Small intestine (tissue), 7 donors: ENCODE measurements around the gene ALDH1L2. TPM values are rescaled to one million over a fixed set of nuclear protein-coding genes. Genes with fewer than 3 reads are reported as not detected.

ENCODE experiments used
- DNase-seq, 2 donors: peaks; one replicate each; pipeline versions ENCODE4 v3.0.0 to v3.0.0-alpha.2; 2013
- FAIRE-seq: peaks from 2 replicates; lab custom pipeline; 2012; peaks lifted over from hg19 to GRCh38; lab: Jason Lieb, UNC
- H3K27ac ChIP-seq, 3 donors: one replicate each; pipeline ENCODE4 v1.5.1; 2013; ENCODE audit warnings: low read length in 2 of 3, mild to moderate bottlenecking in 2 of 3, control low read depth in 1 of 3, inconsistent platforms in 1 of 3, low read depth in 1 of 3, moderate library complexity in 1 of 3
- H3K27me3 ChIP-seq, 3 donors: one replicate each; pipeline ENCODE4 v1.6.1; 2013; ENCODE audit warnings: low read length in 3 of 3, inconsistent platforms in 1 of 3; ENCODE audit not compliant: control insufficient read depth in 3 of 3, insufficient read depth in 3 of 3
- H3K36me3 ChIP-seq, 3 donors: one replicate each; pipeline ENCODE4 v1.6.1; 2013; ENCODE audit warnings: low read length in 3 of 3, inconsistent platforms in 1 of 3, low read depth in 1 of 3, mild to moderate bottlenecking in 1 of 3, moderate library complexity in 1 of 3; ENCODE audit not compliant: control insufficient read depth in 3 of 3, insufficient read depth in 2 of 3
- H3K4me1 ChIP-seq, 3 donors: one replicate each; pipeline ENCODE4 v1.6.1; 2013; ENCODE audit warnings: low read length in 2 of 3, inconsistent platforms in 1 of 3, low read depth in 1 of 3, mild to moderate bottlenecking in 1 of 3, moderate library complexity in 1 of 3; ENCODE audit not compliant: control insufficient read depth in 3 of 3, insufficient read depth in 2 of 3
- H3K4me3 ChIP-seq, 3 donors: one replicate each; pipeline ENCODE4 v1.5.1; 2013; ENCODE audit warnings: low read length in 3 of 3, control low read depth in 1 of 3, inconsistent platforms in 1 of 3, low read depth in 1 of 3, mild to moderate bottlenecking in 1 of 3, moderate library complexity in 1 of 3
- H3K9me3 ChIP-seq, 2 donors: one replicate each; pipeline ENCODE4 v1.6.1; 2013; ENCODE audit warnings: low read depth in 1 of 2, low read length in 1 of 2; ENCODE audit not compliant: control insufficient read depth in 2 of 2, insufficient read depth in 1 of 2
- WGBS, 3 donors: extraction: QIAGEN DNeasy Blood & Tissue Kit; methylation state at CpG; one replicate each; pipeline ENCODE4 v1.1.7; 2013; 5-methylcytosine and 5-hydroxymethylcytosine counted together
- polyA plus RNA-seq, 4 donors: library from polyadenylated mRNA; stranded (reverse) in 3 of 4; unstranded in 1 of 4; fragments of 200-250 nt in 3 of 4; fragments of 120-200 nt in 1 of 4; gene quantifications; one replicate each; pipeline versions ENCODE4 v1.2.1 to v1.2.3, GENCODE V29; 2013
- donor health status: healthy with polysubstance abuse.
- donor health status: control.
- donor health status: control.
- donor health status: Bipolar disorder and iron deficiency.
- donor health status: healthy.

The ALDH1L2 gene
- polyA plus RNA-seq, 4 donors = 0.22 to 1.7 (median 0.65) TPM

- Histone ChIP-seq H3K36me3 (no peaks in the 10 kb centered on the region), H3K4me3 (no peak overlapping the region), H3K9me3 (no peaks in the 10 kb centered on the region), H3K27ac (no peak overlapping the region), H3K4me1 (peaks cover 0 to 3% (median 0%) of the 10 kb centered on the region in 3 donors), H3K27me3 (no peaks in the 10 kb centered on the region)
- WGBS, 3 donors = 79 to 90% (median 84%) methylated on average over 2 of the region's 2 CpGs
- DNase-seq (no peak), FAIRE-seq (no peak)
Measured at GRCh38 chr12:105033851-105034250, 50.4 kb downstream of the ALDH1L2 start.

GRCh38 chr12:105032703-105033357, 51.4 kb downstream of the ALDH1L2 start:
- DNase-seq (no peak), FAIRE-seq (no peak)
- Histone ChIP-seq H3K4me1 (peaks cover 0 to 3% (median 0%) of the 10 kb centered on the region in 3 donors), H3K27me3 (no peaks in the 10 kb centered on the region), H3K27ac (no peak overlapping the region), H3K9me3 (no peaks in the 10 kb centered on the region), H3K4me3 (no peak overlapping the region), H3K36me3 (no peaks in the 10 kb centered on the region)
- 96 to 99% (median 98%) methylated on average over 4 of the region's 4 CpGs for WGBS, 3 donors

GRCh38 chr12:105030820-105031807, 53.1 kb downstream of the ALDH1L2 start:
- no peaks in the 10 kb centered on the region for H3K27me3 ChIP-seq
- H3K4me3 ChIP-seq = no peak overlapping the region
- no peaks in the 10 kb centered on the region for H3K4me1 ChIP-seq
- no peaks in the 10 kb centered on the region for H3K36me3 ChIP-seq
- H3K9me3 ChIP-seq = no peaks in the 10 kb centered on the region
- WGBS, 3 donors = 80 to 86% (median 81%) methylated on average over 9 of the region's 9 CpGs
- DNase-seq = no peak
- H3K27ac ChIP-seq = peak overlapping the region in 1 of 3 donors; percentile 27
- no peak for FAIRE-seq

GRCh38 chr12:105026411-105026810, 57.8 kb downstream of the ALDH1L2 start:
- no peaks in the 10 kb centered on the region for H3K27me3 ChIP-seq
- H3K36me3 ChIP-seq = no peaks in the 10 kb centered on the region
- no peak for DNase-seq
- H3K9me3 ChIP-seq = no peaks in the 10 kb centered on the region
- H3K4me3 ChIP-seq = no peak overlapping the region
- no peaks in the 10 kb centered on the region for H3K4me1 ChIP-seq
- no peak overlapping the region for H3K27ac ChIP-seq
- 77 to 98% (median 91%) methylated on average over 4 of the region's 4 CpGs for WGBS, 3 donors
- no peak for FAIRE-seq

- Histone ChIP-seq H3K4me1 (no peaks in the 10 kb centered on the region), H3K27ac (no peak overlapping the region), H3K4me3 (no peak overlapping the region), H3K27me3 (no peaks in the 10 kb centered on the region), H3K9me3 (no peaks in the 10 kb centered on the region), H3K36me3 (no peaks in the 10 kb centered on the region)
- no peak for DNase-seq
- WGBS, 3 donors = 37 to 48% (median 43%) methylated on average over 5 of the region's 5 CpGs
- no peak for FAIRE-seq
Measured at GRCh38 chr12:105025890-105026289, 58.4 kb downstream of the ALDH1L2 start.

GRCh38 chr12:105024928-105025327, 59.3 kb downstream of the ALDH1L2 start:
- no peak for DNase-seq
- no peaks in the 10 kb centered on the region for H3K36me3 ChIP-seq
- no peak for FAIRE-seq
- H3K4me1 ChIP-seq = no peaks in the 10 kb centered on the region
- WGBS, 3 donors = 71 to 77% (median 75%) methylated on average over 2 of the region's 2 CpGs
- H3K27me3 ChIP-seq = no peaks in the 10 kb centered on the region
- H3K9me3 ChIP-seq = no peaks in the 10 kb centered on the region
- H3K4me3 ChIP-seq = no peak overlapping the region
- no peak overlapping the region for H3K27ac ChIP-seq

GRCh38 chr12:105020241-105020962, 63.9 kb downstream of the ALDH1L2 start:
- FAIRE-seq = no peak
- DNase-seq = no peak
- Histone ChIP-seq H3K4me3 (no peak overlapping the region), H3K4me1 (no peaks in the 10 kb centered on the region), H3K27me3 (no peaks in the 10 kb centered on the region), H3K27ac (no peak overlapping the region), H3K9me3 (no peaks in the 10 kb centered on the region), H3K36me3 (peaks cover 3 to 5% (median 3%) of the 10 kb centered on the region in 3 donors)
- WGBS, 3 donors = 78 to 92% (median 82%) methylated on average over 3 of the region's 3 CpGs

- Histone ChIP-seq H3K36me3 (peaks cover 3 to 5% (median 3%) of the 10 kb centered on the region in 3 donors), H3K4me1 (peaks cover 0 to 2% (median 0%) of the 10 kb centered on the region in 3 donors), H3K27ac (no peak overlapping the region), H3K27me3 (no peaks in the 10 kb centered on the region), H3K9me3 (no peaks in the 10 kb centered on the region), H3K4me3 (no peak overlapping the region)
- FAIRE-seq (no peak), DNase-seq (no peak)
- WGBS, 3 donors = 77 to 94% (median 86%) methylated on average over 9 of the region's 9 CpGs
Measured at GRCh38 chr12:105018776-105019175, 65.5 kb downstream of the ALDH1L2 start.
